Right renal pelvis (tissue), 4 donors: ENCODE data around the gene PUDP. TPM values are rescaled to one million over a fixed set of nuclear protein-coding genes. Genes with fewer than 3 reads are reported as not detected.
"Not testable (repeated sequence)": the region's sequence is repeated elsewhere in the genome, so short reads cannot be mapped to it uniquely, and the experiment has no call there.

ENCODE experiments used
- DNase-seq, 4 donors: peaks; one replicate each; pipeline ENCODE4 v3.0.0-alpha.2; 2013; ENCODE audit warnings: low read depth in 4 of 4, low spot score in 3 of 4, missing footprints in 1 of 4
- polyA plus RNA-seq, 4 donors: library from polyadenylated mRNA; unstranded; fragments of 120-200 nt; gene quantifications; one replicate each; pipeline ENCODE4 v1.2.1, GENCODE V29; 2013; ENCODE audit not compliant: insufficient read length in 4 of 4

The PUDP gene
- 10 to 100 TPM; 21.0 to 25.8 (median 25.1) TPM for polyA plus RNA-seq

DNA sequence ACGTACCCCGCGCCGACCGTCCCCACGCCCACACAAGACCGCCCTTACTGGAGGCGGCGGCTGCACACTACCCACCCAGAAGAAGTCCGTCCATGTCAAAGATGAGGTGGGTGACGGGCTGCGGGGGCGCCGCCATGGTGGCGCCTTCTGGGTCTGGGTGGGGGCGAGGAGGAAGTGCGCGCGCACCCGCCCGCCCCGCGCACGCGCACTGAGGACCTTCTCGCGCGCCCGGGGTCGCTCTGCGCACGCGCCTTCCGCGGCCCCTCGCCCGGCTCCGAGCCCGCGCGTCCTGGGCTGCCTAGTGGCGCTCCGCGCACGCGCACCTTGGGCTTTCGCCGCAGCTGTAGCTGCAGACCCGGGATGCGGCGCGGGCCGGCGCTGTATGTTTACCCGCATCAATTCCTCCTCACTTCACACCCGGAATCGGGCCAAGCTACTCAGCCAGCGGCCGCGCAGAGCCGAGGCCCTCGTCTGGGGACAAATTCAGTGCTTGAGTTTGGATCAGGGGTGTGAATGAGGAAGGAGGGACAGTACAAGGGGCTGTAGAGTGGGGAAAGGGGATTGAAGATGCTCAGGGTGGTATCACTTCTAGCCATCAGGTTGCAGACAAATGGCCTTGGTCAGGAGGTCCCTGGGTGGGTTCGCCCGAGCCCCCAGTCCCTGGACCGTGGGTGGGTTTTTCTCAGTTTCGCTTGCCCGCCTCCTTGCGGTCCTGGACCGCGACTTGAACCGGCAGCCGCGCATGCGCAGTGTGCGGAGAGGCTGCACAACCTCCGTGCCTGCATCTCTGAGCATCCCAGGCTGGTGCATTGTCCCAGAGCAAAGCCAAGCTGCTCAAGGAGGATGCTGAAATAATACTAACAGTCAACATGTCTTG, at the start of gene PUDP:
TSS of gene PUDP (minus strand) at position 176 of the 877 bp plus-strand sequence. CDS start at position 136, 40 bp downstream.
- DNase-seq: peak in 3 of 4 donors; percentile 49 to 74 (median 66)

DNA sequence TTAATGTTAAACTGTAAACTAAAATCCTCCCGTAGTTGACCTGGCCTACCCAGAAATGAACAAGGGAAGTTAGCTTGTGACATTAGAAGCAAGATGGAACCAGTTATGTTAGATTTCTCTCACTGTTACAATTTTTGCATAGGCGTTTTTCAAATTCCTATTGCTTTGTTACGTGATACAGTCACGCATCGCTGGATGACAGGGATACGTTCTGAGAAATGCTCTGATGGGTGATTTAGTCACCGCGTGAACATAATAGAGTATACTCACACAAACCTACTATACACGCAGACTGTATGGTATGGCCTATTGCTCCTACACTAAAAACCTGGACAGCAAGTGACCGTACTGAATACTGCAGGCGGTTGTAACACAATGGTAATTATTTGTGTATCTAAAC, 46.7 kb upstream of the PUDP start:
- no peak for DNase-seq

DNA sequence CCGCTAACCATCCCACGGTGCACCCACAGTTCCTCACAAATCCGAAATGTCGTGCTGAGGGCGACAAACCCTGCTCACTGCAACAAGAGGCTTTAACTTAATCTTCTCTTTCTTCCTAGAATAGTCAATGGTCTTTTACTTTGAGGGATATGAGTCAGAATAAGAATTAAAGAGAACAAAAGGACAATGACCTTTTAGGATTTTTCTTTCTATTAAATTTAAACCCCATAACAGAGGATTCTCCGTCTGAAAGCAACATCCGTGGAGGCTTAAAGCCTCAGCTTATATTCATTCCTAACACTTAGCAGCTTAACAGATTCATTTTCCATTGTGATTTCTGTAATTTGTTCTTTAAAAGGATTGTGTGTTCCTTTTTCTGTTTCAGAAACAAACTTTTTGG, 44.9 kb upstream of the PUDP start:
- no peak for DNase-seq

DNA sequence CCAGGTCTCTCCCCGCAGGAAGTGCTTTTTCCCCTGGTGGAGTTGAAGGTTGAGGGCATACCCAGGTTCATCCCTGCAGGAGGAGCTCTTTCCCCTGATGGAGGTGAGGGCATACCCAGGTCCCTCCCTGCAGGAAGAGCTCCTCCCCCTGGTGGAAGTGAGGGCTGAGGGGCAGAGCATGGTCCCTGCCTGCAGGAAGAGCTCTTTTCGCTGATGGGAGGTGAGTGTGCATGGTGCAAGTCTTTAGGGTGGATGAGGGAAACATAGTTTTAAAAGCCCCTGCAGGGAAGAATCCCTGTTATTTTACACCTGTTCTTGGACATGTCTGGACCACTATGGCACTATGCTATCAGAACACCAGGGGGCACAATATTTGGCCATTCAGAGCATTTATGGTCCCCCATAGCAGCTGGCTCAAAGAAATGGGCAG, 43.7 kb upstream of the PUDP start:
- DNase-seq: no peak

DNA sequence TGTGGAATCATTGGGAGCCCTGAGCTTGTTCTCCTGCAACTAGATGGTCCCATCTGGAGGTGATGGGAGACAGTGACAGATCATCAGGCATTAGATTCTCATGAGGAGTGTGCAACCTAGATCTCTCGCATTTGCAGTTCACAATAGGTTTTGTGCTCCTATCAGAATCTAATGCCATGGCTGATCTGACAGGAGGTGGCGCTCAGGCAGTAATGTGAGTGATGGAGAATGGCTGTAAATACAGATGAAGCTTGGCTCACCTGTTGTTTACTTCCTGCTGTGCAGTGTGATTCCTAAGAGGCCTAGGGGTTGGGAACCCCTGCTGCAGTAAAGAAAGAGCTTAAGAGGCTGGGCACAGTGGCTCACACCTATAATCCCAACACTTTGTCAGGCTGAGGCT, 42.2 kb upstream of the PUDP start:
- no peak for DNase-seq

DNA sequence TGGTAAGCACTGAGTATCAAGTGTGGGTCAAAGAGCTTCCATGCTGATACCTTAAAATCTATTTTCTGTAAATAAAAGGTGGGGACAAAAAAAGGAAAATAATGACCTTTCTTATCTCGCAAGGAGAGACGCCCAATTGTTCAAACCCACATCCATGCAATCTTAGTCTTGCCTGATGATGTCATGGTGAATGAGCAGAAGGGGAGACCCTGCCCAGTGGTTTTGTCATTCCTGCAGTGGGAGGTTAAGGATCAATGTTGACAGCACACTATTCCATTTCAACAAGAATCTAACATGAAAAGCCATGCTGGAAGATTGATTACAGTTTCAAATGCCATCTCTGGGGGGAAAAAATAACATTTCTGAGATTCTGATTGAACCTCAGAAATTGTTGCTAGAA, 40.7 kb upstream of the PUDP start:
- no peak for DNase-seq

DNA sequence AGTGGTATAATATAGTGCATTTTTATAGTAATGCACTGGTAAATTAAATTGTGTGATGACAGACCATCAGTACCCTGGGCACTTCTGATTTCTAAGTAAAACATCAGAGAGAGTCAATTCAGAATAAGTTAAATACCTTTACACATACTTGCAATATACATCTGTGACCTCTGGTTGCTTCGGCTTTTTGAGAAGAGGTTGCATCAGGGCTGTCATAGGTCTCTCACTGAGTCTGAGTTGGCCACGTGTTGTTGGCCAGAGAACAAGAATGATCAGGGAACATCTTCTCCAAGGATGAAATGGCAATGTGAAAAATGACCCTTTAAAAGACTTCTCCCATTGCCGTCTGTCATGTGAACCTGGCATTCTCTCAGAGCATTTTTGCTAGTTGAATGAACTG, 36.9 kb upstream of the PUDP start:
- DNase-seq: no peak

DNA sequence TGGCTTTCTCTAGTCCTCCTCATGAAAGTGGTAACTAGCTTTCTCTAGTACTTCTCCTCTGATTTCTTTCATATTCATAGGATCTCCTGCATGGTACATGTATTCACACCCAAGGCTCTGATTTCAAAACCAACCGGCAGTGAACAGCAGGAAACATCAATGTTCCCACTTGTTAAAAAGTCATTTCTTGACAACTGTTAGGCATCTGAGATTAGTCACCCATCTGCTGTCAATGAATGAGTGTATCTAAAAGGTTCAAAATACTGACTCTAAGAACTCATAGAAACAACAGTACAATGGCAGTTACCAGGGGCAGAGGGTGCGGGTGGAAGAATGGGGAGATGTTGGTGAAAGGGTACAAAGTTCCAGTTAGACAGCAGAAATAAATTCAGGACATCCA, 31.5 kb upstream of the PUDP start:
- no peak for DNase-seq

DNA sequence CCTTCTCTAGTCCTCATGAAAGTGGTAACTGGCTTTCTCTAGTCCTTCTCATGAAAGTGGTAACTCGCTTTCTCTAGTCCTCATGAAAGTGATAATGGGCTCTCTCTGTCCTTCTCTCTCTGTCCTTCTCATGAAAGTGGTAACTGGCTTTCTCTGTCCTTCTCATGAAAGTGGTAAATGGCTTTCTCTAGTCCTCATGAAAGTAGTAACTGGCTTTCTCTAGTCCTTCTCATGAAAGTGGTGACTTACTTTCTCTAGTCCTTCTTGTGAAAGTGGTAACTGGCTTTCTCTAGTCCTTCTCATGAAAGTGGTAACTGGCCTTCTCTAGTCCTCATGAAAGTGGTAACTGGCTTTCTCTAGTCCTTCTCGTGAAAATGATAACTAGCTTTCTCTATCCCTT, 30.9 kb upstream of the PUDP start:
- DNase-seq: not testable (repeated sequence)

DNA sequence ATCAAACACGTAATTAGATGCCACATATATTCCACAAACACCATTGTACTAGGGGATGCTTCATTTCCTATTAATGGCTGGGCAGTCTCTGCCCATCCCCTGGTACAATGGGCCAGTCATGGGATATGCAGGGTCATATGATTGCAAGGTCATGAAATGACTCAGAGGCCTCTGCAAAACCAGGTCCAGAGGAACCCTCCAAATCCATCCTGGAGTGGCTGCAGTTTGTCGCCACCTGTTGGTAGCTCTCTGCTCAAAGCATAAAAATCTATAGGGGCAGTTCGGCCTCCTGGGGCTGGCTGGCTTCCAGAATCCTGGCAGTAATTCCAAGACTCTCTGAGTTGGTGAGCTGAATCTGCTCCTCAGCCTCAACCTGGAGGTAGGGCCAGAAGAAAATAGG, 22.9 kb upstream of the PUDP start:
- DNase-seq: no peak

DNA sequence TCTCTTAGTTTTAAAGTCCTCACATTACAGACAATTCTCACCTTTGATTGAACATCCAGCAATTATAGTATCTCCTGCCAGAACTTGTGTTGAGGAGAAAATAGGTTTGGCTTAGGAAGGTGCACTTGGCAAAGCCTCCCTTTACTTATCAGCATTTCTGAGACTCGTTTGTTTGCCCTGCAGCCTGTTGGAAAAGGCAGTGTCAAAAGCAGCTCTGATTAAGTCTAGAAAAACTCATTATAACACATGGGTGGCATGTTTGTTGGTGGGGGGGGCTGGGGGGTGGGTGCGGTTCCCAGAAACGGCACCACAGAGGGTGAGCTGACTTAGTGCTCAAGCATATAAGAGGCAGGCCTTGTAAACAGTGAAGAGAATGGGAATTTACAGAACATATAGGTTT, 21.7 kb upstream of the PUDP start:
- no peak for DNase-seq

DNA sequence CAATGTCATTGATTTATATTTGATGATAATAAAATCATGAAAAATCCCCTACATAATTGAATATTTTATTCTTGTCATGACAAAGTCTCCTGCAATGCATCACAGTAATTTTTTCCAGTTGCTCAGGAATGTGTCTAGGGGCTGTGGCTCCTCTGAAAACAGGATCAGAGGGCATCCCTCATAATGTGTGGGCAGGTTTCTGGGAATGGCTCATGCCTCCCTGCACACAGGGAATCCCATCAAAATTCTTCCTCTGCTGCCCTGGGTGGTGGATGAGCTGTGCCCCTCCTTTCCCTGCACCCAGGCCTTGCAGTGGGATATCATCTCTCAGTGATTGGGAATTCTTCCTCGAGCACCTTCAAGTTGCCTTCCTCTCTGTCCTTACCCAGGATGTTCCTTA, 20.4 kb upstream of the PUDP start:
- DNase-seq: no peak

DNA sequence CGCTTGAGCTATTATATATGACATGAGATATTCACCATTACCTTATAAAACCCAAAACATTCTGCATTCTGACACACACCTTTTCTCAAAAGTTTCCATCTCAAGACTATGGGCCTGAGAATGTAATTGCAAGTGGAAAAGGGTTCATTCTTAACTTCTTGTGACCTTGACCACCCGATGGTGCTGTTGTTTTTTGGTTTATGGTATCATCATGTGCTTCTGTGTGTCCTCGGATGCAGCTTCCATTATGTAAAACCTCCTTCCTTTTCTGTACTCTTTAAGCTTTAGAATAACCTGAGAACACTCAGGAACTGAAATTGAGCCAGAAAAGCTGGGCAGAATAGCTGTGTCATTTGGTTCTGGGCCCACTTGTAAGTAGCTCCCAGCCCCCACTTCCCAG, 16.2 kb upstream of the PUDP start:
- no peak for DNase-seq

DNA sequence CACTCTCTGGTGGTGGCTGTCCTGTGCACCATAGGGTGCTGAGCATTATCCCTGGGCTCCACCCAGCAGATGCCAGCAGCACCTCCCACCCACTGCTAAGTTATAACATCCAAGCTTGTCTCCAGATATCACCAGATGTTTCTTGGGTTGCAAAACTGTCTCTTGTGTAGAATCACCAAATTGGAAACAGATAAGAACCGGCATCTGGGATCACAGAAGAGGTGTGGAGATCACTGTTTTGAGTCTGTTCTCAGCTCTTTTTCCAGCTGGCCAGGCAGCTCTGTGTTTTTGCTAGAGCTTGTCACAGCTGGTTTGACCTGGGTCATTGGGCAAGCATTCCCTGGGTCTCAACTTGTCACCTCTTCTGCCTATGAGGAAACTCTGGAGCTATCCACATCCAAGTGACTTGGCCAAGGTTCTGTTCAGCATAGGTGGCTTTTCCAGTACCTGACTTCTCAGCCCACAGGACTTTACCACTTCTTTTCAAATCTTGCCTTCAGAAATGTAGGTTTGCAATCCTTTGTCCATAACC, 15.3 kb upstream of the PUDP start:
- no peak for DNase-seq

DNA sequence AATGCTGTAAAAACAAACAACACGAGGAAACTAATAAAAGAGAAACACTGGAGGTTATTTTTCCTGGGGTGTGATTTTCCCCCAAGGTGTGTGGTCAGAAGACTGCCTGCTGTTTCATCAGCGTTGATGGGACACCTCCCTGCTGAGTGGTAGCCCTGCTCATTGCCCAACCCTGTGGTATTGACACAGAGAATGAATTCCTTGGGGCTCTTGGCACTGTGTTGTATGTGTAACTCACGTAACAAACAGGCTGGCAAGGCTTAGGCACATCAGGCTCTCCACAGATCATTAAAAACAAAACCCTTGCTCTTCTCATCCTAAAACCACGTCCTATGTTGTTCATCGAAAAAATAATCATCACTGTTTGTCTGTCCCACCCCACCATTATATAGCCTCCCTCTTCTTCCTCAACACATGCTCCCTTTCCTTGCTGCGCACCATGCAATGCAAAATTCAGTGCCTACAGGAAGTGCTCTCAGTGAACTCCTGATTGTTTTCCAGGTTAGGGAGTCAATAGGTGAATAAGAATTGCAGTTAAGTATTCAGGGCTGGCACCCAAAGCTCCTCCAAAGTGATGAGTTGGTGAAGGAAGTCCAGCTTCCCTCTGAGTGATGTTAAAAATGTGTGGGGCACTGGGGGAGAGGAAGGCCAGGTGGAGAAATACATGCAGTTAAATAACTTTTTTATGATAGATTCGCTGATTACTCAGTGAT, 11.4 kb upstream of the PUDP start:
- DNase-seq: no peak

DNA sequence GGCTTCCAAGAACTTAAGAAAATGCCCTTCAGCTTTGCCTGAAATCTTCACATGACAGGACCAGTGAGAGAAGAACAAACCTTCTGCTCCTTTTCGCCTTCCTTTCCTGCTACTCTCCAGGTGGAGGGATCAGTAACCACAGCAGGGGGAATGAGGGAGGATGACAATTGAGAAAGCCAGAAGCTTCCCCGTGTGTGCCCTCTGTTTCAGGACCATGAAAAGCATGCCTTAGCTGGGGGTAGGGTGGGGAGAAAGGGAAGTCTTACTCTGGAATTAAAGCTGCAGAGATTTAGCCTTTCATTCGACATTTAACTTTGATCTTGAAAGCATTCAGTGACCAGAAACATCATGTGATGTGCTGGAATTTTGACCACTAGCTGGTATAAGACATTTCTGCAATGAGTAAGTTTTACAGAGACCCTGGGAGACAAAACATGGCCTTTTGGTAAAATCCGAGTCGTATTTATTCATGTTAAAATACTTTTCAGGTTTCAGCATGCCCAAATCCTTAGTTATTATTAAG, 10.6 kb upstream of the PUDP start:
- DNase-seq: no peak

DNA sequence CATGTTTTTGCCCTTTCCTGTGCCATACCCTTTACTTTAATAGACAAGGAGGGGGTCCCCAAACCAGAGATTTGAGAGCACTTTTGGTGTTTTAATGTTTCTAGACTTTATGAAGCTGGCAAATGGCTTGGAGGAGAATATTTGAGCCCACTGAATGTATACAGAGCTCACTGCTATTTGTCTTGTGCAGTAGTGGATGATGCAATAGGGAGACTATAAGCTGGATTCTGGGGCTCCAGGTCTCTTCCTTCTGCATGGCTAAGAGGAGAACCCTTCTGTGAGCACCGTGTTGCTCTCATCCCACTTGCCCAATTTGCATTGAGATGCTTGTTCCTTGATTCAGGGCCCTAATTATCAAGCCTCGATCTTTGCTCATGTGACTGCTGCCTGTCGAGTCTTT, 8.9 kb upstream of the PUDP start:
- no peak for DNase-seq

DNA sequence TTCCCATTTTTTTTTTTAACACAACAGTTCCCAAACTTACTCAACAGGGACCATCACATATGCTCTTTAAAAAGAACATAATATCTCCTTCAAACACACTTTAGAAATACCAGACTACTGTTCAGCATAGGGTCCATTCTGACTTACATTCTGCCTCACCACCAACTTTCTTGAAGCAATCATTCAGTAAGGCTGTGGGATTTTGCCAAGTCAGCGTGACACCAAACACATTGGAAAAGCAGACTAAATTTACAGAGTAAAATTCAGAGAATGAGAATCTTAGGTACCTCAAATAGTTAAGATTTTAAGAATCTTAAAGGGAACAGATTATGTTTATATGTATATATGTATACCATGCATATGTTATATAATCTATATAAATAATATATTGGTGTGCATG, 7.2 kb upstream of the PUDP start:
- no peak for DNase-seq

DNA sequence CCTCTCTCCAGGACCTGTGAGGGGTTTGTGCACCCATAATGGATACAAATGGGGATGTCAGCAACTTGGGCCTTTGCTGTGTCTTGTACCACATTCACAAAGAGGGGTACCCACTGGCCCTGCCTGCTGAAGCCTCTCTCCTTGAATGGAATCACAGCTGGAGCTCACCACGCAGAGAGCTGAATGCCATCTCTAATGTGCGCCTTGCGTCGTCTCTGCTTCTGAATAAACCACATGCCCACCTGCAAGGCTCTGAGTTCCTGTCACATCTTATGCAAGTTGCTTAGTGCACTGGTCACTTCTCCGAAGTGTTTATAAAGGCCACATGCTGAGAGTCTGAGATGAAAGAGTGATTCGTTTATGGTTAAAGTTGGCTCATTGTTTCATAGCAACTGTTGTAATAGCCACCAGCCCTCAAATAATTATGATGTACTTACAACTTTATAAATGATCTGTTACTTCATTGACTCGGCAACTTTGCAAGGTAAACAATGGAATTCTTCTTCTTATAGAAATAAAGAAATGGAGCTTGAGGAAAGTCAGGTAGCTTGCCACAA, 6.2 kb upstream of the PUDP start:
- DNase-seq: no peak

DNA sequence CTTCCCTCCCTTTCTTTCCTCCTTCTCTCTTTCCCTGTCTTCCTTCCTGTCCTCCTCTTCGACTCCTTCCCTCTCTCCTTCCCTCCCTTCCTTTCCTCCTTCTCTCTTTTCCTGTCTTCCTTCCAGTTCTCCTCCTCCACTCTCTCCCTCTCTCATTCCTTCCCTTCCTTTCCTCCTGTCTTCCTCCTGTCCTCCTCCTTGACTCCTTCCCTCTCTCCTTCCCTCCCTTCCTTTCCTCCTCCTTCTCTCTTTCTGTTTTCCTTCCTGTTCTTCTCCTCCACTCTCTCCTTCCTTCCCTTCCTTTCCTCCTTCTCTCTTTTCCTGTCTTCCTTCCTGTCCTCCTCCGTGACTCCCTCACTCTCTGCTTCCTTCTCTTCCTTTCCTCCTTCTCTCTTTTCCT, 5.3 kb upstream of the PUDP start:
- no peak for DNase-seq

DNA sequence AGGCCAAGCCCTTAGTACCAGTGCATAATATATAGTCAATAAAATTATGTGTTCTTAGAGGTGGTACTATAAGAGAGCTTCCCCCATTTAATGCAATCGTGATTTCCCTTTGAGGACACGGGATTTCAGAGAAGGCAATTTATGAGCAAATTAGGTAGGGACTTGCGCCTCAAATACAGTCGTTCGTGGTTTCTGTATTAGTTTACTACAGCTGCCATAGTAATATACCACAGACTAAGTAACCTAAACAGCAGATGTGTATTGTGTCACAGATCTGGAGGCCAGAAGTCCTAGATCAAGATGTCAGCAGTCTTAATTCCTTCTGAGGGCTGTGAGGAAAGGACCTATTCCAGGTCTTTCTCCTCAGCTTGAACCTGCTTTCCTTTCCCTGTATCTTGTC, 1.5 kb upstream of the PUDP start:
- no peak for DNase-seq
